Cardiac fibroblast (primary cell): ENCODE results near the gene DYRK1A.

Experiments
- DNase-seq, 2 donors: peaks; one replicate each; pipeline versions ENCODE4 v3.0.0 to v3.0.0-alpha.2; 2010; ENCODE audit warnings: low read depth in 2 of 2
- H3K4me3 ChIP-seq, 2 donors: replicated peaks in 1 of 2; 1 replicate in 1 of 2; 2 replicates in 1 of 2; pipeline ENCODE4 v1.5.1; 2011; ENCODE audit warnings: low read depth in 2 of 2, low read length in 2 of 2, mild to moderate bottlenecking in 2 of 2, moderate library complexity in 1 of 2
- CTCF ChIP-seq: IDR thresholded peaks from one replicate; pipeline ENCODE4 v1.5.1; 2011; ENCODE audit warnings: low read depth, mild to moderate bottlenecking, low read length, inconsistent platforms

DYRK1A gene

DNA sequence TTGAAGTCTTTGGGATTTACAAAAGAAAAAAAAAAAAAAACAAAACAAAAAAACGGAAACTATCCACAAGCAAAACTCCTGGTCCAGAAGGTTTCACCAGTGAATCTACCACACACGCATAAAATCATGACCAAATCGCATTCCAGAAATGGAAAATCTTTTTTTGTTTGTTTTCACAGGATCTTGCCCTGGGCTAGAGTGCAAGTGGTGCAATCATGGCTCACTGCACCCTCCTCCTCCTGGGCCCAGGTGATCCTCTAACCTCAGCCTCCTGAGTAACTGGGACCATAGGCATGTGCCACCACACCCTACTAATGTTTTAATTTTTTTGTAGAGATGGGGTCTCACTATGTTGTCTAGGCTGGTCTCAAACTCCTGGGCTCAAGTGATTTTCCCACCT, 100.5 kb downstream of the DYRK1A start:
- no peak for DNase-seq
- H3K4me3 ChIP-seq, result no peak overlapping the region
- TF ChIP-seq CTCF, result no peak

- DNase-seq, result no peak
- TF ChIP-seq CTCF, result no peak
- no peak overlapping the region for H3K4me3 ChIP-seq
Observed at GRCh38 chr21:37468909-37469308, 102.3 kb downstream of the DYRK1A start.

DNA sequence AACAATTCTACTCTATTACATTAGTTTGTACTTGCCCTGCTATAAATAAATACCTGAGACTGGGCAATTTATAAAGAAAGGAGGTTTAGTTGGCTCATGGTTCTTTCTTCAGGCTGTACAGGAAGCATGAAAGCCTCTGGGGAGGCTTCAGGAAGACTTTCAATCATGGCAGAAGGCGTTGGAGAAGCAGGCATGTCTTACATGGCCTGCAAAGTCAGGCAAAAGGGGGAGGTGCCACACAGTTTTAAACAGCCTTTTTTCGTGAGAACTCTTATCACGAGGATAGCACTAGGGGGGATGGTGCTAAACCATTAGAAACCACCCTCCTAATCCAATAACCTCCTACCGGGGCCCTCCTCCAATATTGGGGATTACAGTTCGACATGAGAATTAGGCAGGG, 102.9 kb downstream of the DYRK1A start:
- no peak for TF ChIP-seq CTCF
- no peak overlapping the region for H3K4me3 ChIP-seq
- DNase-seq, result no peak

DNA sequence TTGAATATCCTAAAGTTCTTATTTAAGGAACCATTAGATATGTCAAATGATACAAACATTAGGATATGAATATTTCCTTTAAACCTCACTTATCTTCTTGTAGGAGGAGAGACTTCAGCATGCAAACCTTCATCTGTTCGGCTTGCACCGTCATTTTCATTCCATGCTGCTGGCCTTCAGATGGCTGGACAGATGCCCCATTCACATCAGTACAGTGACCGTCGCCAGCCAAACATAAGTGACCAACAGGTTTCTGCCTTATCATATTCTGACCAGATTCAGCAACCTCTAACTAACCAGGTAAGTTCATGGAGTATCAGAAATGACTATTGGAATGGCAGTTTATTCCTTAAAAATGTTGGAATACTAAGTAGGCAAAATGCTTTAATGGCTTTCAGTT, 106.0 kb downstream of the DYRK1A start:
- TF ChIP-seq CTCF, result no peak
- DNase-seq, result no peak

DNA sequence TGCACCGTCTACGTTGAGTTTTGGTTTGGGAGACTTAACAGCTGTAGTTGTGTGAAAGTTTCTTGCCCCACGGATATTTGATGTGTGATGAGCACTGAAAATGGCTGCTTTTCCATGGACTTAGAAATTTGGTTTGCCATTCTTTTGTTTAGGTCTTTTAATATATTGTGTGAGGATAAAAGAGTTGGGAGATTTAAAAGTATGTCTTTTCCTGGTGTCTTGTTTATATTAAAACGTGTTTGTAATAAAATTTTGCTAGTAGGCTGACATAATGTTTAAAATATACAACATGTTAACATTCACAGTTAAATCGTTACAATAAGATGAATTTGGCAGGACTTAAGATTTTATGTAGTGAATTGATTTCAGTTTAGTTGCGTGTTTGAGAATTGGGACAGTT, 106.9 kb downstream of the DYRK1A start:
- H3K4me3 ChIP-seq, result no peak overlapping the region
- no peak for TF ChIP-seq CTCF
- no peak for DNase-seq

More for the DNA sequence above, 106.0 kb downstream of the DYRK1A start:
- no peak overlapping the region for H3K4me3 ChIP-seq

GRCh38 chr21:37474342-37474741, 107.8 kb downstream of the DYRK1A start:
- no peak overlapping the region for H3K4me3 ChIP-seq
- no peak for TF ChIP-seq CTCF
- no peak for DNase-seq

DNA sequence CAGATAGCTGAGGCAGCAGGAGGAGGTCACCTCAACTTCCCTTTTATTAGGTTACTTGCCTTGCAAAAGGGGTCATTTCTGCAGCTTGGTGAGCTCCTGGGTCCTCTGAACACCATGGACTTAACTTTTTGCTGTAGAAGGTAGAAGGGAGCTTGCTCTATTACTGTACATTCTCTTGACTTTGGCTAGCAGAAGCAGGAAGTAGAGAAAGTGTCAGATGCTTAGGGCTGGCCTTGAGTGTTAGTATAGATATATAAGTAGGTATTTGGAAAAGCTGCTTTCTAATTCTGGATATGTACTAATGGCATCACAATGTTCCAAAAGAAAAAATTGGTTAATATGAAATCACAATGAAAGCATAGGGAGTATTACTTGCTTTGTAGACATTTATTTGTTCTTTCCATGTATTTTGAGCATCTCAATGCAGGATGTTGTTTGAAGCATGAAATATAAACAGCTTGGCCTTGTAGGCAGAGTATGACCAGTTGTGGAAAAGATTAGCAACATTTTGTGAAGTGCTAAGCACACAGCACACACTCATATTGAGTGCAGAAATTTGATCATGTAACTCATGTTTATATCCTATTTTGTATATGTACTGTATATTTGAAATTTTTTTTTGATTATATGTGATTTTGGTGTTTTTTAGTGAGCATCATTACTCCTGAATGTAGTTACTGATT, 108.8 kb downstream of the DYRK1A start:
- peak in 1 of 2 donors; percentile 12 for DNase-seq
- no peak for TF ChIP-seq CTCF
- no peak overlapping the region for H3K4me3 ChIP-seq
